NCI-H1048 (cell line): Measurements from ENCODE around the gene RSPO4.

Source experiments
- DNase-seq: peaks from one replicate; lab custom pipeline; 2025; lab: John Stamatoyannopoulos, UW

The RSPO4 gene

GRCh38 chr20:942611-943010, 59.5 kb downstream of the RSPO4 start:
- DNase-seq = no peak

DNA sequence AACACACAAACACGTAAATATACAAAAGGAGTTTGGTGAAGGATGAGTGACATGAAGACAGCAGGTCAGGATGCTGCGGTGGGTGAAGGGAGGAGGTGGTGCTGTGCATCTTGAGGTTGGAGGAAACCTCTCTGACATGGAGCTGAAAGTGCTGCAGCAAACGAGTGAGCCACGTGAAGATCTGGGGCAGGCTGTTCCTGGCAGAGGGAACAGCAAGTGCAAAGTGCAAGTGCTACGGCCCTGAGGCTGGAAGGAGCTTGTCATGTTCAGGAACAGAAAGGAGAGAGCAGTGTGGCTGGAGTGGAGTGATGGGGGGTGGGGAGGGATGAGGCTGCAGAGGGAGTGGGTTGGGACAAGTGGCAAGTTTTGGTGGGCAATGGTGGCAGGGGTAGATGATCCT, 61.2 kb downstream of the RSPO4 start:
- DNase-seq = no peak

DNA sequence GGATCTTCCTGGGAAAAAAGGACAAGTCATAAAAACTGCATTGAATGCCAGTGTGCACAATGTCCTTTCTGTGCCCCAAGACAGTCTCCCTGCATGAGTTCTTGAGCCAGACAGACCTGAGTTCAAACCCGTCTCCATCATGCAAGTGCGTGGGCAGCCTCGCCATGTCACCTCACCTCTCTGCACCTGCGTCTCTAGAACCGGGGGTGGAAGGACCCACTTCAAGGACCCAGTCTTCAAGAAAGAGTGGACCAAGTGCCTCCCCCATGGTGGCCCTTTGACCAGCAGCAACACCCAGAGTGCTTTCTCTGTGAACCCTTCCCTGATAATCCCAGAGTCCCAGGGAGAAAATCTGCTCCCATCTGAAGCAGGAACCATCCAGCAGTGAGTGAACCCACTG, 62.5 kb downstream of the RSPO4 start:
- no peak for DNase-seq

- no peak for DNase-seq
Observed at GRCh38 chr20:934186-934840, 67.8 kb downstream of the RSPO4 start.

DNA sequence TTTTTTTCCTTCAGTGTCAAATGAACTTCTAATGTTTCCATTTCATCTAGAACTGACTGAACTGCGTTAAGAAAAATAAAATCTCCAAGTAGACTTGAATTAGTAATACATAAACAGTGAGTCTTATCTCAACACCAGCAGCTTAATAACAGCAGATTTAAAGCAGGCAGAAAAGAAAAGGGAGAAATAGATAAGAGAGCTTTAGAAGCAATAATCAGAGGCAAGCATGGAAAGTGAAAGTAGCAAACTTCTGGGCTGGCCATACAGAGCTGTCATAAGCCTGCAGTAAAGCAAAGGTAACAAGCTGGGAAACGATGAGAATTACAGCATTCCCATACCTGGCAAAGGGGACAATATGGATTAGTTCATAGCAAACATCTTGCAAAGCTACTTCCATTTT, 69.1 kb downstream of the RSPO4 start:
- no peak for DNase-seq

DNA sequence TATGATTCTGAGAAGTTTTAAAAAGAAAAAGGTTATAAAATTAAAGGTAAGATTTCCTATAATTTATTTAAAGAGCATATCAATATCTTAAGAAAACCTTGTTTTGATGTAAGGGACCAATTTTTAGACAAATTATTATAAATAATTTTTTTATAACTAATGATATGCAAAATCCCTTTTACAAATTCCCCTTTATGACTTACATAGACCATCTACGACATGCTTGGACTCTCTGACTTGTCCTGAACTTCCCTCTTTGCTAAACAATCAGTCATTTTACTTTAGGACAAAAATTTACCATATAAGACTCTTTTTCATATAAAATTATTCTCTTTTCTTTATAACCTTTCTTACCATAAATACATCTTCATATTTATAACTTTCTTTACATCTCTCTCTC, 70.7 kb downstream of the RSPO4 start:
- DNase-seq = no peak

DNA sequence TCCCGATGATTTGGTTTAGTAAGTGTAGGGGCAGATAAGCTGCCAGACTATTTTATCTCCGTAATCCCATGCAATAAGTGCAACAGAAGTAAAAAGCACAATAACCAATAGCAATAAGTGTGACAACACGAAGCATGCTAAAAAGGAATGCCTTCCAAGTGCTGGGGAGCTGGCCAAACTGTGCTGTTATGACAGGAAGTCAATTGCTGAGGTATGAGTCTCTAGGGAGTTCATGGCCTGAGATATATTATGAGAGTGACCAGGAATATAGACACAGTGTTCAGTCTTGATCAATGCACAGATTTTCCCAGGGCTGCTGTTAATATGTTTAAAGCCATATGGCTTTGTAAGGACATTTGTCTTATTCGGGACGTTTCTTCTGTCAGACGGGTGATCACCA, 75.4 kb downstream of the RSPO4 start:
- no peak for DNase-seq

- DNase-seq = no peak
Observed at GRCh38 chr20:925516-925915, 76.6 kb downstream of the RSPO4 start.

- no peak for DNase-seq
Observed at GRCh38 chr20:924639-925038, 77.5 kb downstream of the RSPO4 start.

DNA sequence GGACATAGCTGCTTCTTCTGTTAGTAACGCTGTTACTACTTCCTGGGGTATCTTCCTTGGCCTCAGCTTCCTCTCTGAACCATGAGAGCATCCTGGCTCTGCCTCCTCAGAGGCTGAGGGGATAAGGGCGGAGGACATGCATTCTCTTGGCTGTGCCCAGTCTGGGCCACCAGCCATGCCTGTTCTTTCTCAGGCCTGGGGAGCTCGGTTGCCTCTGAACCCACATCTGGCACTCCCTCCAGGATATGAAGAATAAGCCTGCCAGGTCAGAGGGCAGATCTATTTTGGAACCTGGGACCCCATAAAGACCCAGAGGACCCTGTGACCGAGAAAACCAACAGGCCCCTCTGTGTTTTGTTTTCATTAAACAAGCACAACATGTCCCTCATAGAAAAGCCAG, 79.3 kb downstream of the RSPO4 start:
- no peak for DNase-seq

GRCh38 chr20:921068-921467, 81.0 kb downstream of the RSPO4 start:
- DNase-seq = no peak

DNA sequence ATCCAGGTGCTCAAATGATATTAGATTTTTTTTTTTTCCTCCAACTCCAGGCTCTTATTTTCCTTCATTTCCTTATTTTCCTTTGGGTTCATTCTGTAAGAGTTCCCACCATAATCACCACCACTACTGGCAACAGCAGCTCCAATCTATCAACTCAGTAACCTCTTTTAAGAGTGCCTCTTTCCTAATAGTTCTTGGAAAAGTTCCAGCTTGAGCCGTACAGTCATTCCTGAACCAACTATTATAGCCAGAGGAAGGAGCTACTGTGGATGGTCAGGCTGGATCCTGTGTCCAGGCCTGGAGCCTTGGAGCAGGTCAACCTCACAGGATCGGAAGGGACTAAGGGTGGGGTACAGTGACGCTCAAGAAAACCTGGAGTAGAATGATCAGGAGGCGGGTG, 81.8 kb downstream of the RSPO4 start:
- no peak for DNase-seq

DNA sequence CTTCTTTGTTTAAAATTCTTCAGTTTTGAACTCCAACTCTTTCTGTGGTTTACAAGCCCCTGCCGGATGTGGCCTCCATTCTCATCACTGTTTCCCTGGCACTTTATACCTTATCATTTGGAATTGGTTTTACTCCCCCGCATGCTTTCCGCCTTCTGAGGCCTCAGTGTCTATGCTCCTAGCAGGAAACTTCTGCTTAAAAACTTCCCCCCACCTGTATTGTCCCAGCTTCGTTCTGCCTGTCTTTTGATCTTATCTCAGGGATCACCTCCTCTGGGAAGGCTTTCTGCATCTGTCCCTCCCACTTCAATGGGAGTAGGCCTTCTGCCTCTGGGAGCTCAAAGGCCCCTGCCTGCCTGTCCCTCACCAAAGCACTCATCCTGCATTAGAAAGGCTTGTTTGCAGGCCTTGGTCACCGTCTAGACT, 82.6 kb downstream of the RSPO4 start:
- DNase-seq = no peak

DNA sequence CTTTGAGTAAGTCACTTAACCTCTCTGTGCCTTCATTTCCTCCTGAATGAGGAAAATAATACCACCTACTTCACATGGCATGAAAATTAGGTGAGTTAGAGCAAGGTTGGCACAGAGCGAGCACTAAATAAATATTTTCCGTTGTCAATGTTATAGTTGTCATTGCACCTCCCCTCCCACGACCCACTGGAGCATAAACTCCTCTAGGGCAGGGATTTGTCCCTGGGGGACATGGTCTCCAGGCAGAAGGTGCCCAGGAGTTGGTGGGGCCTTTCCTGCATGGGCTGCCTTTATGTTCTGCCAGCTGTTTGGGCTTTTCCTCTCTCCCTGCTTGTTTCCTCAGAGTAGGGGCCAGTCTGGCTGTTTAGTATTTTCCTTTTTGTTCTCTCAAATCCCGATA, 84.7 kb downstream of the RSPO4 start:
- DNase-seq = no peak

DNA sequence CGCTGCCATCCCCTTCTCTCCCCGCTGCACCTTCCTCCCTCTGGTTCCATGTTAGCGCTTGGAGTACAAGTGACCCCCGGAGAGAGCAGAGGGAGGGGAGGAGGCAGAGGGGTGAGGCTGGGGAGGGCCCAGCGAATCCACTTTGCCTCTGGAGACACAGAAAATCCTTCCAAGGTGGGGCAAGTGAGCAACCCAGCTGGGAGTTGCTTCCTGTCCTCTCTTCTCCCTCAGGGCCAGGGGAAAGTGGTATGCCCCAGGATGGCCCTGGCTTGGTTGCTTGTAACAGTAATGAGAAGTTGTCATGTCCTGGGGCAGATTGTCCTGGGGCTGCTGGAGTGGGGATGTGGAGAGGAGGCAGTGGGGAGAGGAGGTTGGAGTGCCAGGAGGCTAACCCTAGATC, 85.3 kb downstream of the RSPO4 start:
- no peak for DNase-seq

DNA sequence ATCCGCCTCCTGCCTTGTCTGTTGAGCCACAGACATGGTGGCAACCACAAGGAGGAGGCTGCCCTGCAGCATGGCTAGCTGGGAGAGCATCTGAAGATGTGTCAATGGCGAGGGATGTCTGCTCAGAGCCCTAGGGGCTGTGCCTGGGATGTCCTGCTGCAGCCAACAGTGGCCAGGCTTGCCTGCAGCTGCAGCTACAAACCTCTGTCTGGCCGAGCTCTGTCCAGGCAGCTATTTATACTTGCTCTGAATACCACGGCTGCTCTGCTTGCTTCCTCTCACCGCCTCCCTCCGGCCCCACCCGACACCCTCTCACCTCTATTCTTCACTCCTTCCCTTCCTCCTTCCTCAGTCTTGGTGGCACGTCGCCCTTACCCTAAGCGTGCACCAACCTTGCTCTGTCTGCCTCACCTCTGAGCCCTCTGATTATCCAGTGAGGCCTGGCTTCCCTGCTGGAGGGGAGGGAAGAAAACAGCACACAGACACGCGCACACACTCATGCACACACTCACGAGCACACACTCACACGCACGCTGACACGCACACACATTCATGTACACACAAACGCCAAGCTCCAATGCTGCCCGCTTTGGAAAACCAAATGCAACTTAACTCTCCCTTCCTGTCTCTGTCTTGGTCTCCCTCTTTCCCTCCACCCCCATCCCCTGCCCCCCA, 85.8 kb downstream of the RSPO4 start, which contains the start of gene ANGPT4:
Gene ANGPT4, minus strand, starts transcription at position 210 of the 675 bp plus-strand sequence. Its CDS starts 120 bp downstream, at position 90.
- no peak for DNase-seq

DNA sequence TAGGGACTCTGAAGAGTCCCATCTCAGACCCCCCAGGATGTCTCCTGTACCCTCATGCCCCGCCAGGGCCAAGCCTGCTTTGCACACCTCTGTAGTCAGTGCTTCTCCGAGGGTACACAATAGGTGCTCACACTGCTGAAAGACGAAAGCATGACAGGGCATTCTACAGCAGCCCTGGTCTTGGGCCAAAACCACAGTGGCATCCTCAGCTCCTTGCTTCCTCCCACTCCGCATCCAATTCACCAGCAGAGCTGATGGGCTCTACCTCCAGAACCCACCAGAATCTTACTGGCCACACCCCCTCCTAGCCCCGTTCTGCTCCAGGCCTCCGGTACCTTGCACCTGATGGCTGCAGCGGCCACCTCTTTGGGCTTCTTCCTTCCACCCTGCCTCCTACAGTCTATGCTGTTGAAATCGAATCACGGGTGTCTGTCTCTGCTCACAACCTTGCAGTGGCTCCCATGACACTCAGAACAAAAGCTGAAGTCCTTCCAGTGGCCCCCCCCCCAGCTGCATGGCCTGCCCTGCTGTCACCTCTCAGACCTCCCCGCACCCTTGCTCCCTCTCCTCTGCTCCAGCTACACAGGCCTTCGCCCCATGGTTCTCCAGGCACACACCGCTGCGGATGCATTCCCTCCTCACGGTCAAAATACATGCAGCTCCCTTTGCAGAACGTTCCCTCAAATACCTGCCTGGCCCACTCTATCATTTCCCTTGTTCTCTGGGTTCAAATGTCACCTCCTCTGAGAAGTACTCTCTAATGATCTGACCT, 87.2 kb downstream of the RSPO4 start:
- DNase-seq = no peak

- DNase-seq = no peak
Observed at GRCh38 chr20:913306-913849, 88.7 kb downstream of the RSPO4 start.

- no peak for DNase-seq
Observed at GRCh38 chr20:911882-912600, 90.1 kb downstream of the RSPO4 start.

GRCh38 chr20:910870-911770, 91.0 kb downstream of the RSPO4 start:
- DNase-seq = no peak
